GM15510 (cell line): Measurements from ENCODE around the gene DHFR2.

Source experiments
- POLR2A ChIP-seq: IDR thresholded peaks from 3 replicates; pipeline ENCODE4 v1.6.1; 2011; ENCODE audit warnings: borderline replicate concordance; ENCODE audit not compliant: insufficient read length; ENCODE audit errors: extremely low read depth

DHFR2 gene

GRCh38 chr3:94062513-94063404 lies at the start of gene DHFR2, which contains the start of gene NSUN3:
Gene DHFR2 (minus strand): TSS chr3:94062916. CDS start chr3:94061511, 1,405 bp downstream.
Gene NSUN3 (plus strand): TSS chr3:94063061. CDS start chr3:94063127, 66 bp downstream.
- TF ChIP-seq POLR2A, result peak; percentile 72

GRCh38 chr3:94110854-94111253 lies 48.1 kb upstream of the DHFR2 start:
- no peak for TF ChIP-seq POLR2A

GRCh38 chr3:94106268-94106667 lies 43.6 kb upstream of the DHFR2 start:
- TF ChIP-seq POLR2A, result no peak

GRCh38 chr3:94101860-94102259 lies 39.1 kb upstream of the DHFR2 start:
- TF ChIP-seq POLR2A, result no peak

GRCh38 chr3:94099311-94099710 lies 36.6 kb upstream of the DHFR2 start:
- no peak for TF ChIP-seq POLR2A

- no peak for TF ChIP-seq POLR2A
Measured at GRCh38 chr3:94098452-94098851, 35.7 kb upstream of the DHFR2 start.

GRCh38 chr3:94095111-94095510 lies 32.4 kb upstream of the DHFR2 start:
- no peak for TF ChIP-seq POLR2A

GRCh38 chr3:94093151-94093550 lies 30.4 kb upstream of the DHFR2 start:
- TF ChIP-seq POLR2A, result no peak

- no peak for TF ChIP-seq POLR2A
Measured at GRCh38 chr3:94092086-94092485, 29.4 kb upstream of the DHFR2 start.

GRCh38 chr3:94089126-94089525 lies 26.4 kb upstream of the DHFR2 start:
- no peak for TF ChIP-seq POLR2A

GRCh38 chr3:94083261-94083660 lies 20.5 kb upstream of the DHFR2 start:
- TF ChIP-seq POLR2A, result no peak

GRCh38 chr3:94082391-94082937 lies 19.7 kb upstream of the DHFR2 start:
- TF ChIP-seq POLR2A, result no peak

- TF ChIP-seq POLR2A, result no peak
Measured at GRCh38 chr3:94081884-94082283, 19.2 kb upstream of the DHFR2 start.

- no peak for TF ChIP-seq POLR2A
Measured at GRCh38 chr3:94076055-94076454, 13.3 kb upstream of the DHFR2 start.

GRCh38 chr3:94071713-94072284 lies 9.1 kb upstream of the DHFR2 start:
- TF ChIP-seq POLR2A, result no peak

GRCh38 chr3:94070341-94070911 lies 7.7 kb upstream of the DHFR2 start:
- TF ChIP-seq POLR2A, result no peak

- no peak for TF ChIP-seq POLR2A
Measured at GRCh38 chr3:94069194-94069813, 6.6 kb upstream of the DHFR2 start.
